Panc1 (cell line): Measurements from ENCODE around the gene S100A7. TPM values are rescaled to one million over a fixed set of nuclear protein-coding genes. Genes with fewer than 3 reads are reported as not detected.
"Not testable (repeated sequence)": the region's sequence is repeated elsewhere in the genome, so short reads cannot be mapped to it uniquely, and the experiment has no call there.

ENCODE experiments used
- ATAC-seq: fragments of 200-7000 bp; cut with Tn5 transposase; 2 replicates; pipeline ENCODE4 v1.9.1; 2020; ENCODE audit warnings: mild to moderate bottlenecking, moderate library complexity
- BruUV-seq: library from RNA; stranded (reverse); fragments of 400-500 nt; replicated peaks from 2 replicates; lab custom pipeline; 2021; lab: Mats Ljungman, UMichigan
- CTCF ChIA-PET: fragments of 300-600 bp; sonication (Branson Sonifier 250); formaldehyde crosslinking; loops from one replicate; lab custom pipeline; 2022; ENCODE audit warnings: antibody characterized with exemption; lab: Charles Lee
- POLR2A ChIA-PET: fragments of 300-600 bp; sonication (Branson Sonifier 250); formaldehyde crosslinking; loops from one replicate; lab custom pipeline; 2022; ENCODE audit warnings: antibody characterized with exemption; lab: Charles Lee
- DNase-seq: peaks from one replicate; pipeline ENCODE4 v3.0.0-alpha.2; 2010; ENCODE audit warnings: low read depth, low spot score
- H3K27ac ChIP-seq: 2 replicates; pipeline ENCODE4 v1.5.1; 2011; ENCODE audit warnings: mild to moderate bottlenecking, low read length, inconsistent platforms
- H3K27me3 ChIP-seq: fragments of 200-500 bp; sonication (Bioruptor generic); 2 replicates; pipeline ENCODE4 v1.6.0; 2014; ENCODE audit warnings: low read length, inconsistent platforms; ENCODE audit not compliant: control insufficient read depth, insufficient read depth
- H3K36me3 ChIP-seq: fragments of 200-500 bp; sonication (Bioruptor generic); 2 replicates; pipeline ENCODE4 v1.5.1; 2014; ENCODE audit warnings: inconsistent platforms, mild to moderate bottlenecking, low read length, moderate library complexity; ENCODE audit not compliant: control insufficient read depth, insufficient read depth
- H3K4me1 ChIP-seq: 2 replicates; pipeline ENCODE4 v1.5.1; 2011; ENCODE audit warnings: inconsistent platforms, mild to moderate bottlenecking, low read length, moderate library complexity; ENCODE audit not compliant: control insufficient read depth, insufficient read depth
- H3K4me3 ChIP-seq, 2 experiments: 2 replicates each; pipeline ENCODE4 v1.5.1; 2011 to 2012; ENCODE audit warnings: low read depth in 2 of 2, low read length in 2 of 2, mild to moderate bottlenecking in 2 of 2, inconsistent platforms in 1 of 2, moderate library complexity in 1 of 2
- H3K9me3 ChIP-seq: fragments of 200-500 bp; sonication (Bioruptor generic); 2 replicates; pipeline ENCODE4 v1.5.1; 2014; ENCODE audit warnings: low read depth, mild to moderate bottlenecking, inconsistent platforms, low read length, moderate library complexity; ENCODE audit not compliant: control insufficient read depth, insufficient read depth
- POLR2AphosphoS5 ChIP-seq: IDR thresholded peaks from 2 replicates; pipeline ENCODE4 v1.6.1; 2012; ENCODE audit warnings: mild to moderate bottlenecking, low read depth, low read length, moderate library complexity
- SIN3A ChIP-seq: IDR thresholded peaks from 2 replicates; pipeline ENCODE4 v1.6.1; 2012; ENCODE audit warnings: low read depth, mild to moderate bottlenecking, low read length, moderate library complexity, borderline replicate concordance; ENCODE audit not compliant: insufficient read depth
- TCF7L2 ChIP-seq: IDR thresholded peaks from 2 replicates; pipeline ENCODE4 v1.6.1; 2011; ENCODE audit warnings: mild to moderate bottlenecking, low read depth, low read length, inconsistent platforms
- in situ Hi-C: cut with HindIII; loops from 2 replicates; pipeline ENCODE4 v1.10.0; 2016; ENCODE audit warnings: low sequenced_read_pairs, low pct_unique_long_range_greater_than_20kb
- intact Hi-C: fragments of 100-400 bp; cut with micrococcal nuclease; formaldehyde crosslinking; loops from one replicate; pipeline ENCODE4 v1.10.0; 2022; ENCODE audit not compliant: unreplicated experiment
- total RNA-seq: library from RNA; stranded (reverse); gene quantifications from one replicate; pipeline ENCODE4 v1.2.1, GENCODE V29; 2021; ENCODE audit not compliant: unreplicated experiment
- TF ChIP-seq, protein P1 (sequence below): fragments of 450-650 bp; IDR thresholded peaks from 2 replicates; pipeline ENCODE4 v1.5.1; 2017; ENCODE audit warnings: mild to moderate bottlenecking
- TF ChIP-seq, protein P2 (sequence below), 2 experiments: IDR thresholded peaks; 2 replicates each; pipeline ENCODE4 v1.6.1; 2011 to 2012; ENCODE audit warnings: low read depth in 2 of 2, control low read depth in 1 of 2, low read length in 1 of 2, mild to moderate bottlenecking in 1 of 2, moderate library complexity in 1 of 2; ENCODE audit not compliant: insufficient read depth in 1 of 2

The S100A7 gene
- total RNA-seq, 1 experiment from 2014 or later, result not detected

DNA sequence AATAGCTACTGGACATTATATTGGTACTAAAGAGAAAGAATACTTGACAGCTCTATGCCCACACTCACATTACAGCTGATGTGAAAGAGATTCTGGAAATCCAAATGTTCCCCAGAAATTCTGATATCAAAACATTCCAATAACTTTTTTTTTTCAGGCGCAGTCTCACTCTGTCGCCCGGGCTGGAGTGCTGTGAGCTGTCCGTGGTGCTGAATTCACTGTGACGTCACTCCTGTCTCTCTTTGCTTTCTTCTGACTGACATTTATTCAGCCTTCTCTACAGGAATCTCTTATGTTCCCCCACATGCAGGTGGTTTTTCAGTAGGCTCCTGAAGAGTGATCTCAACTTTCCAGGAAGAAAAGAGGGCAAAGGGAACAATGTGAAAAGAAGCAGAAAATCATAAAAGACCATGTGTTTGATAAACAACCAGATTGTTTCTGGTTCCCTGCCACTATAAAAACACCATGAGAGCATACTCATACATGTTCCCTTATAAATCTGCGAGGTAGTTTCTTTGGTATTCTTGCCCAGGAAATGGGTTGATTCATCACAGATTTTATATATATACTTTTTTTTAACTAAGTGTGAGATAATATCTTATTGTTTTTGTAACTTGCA, 37.9 kb downstream of the S100A7 start:
- no peaks in the 10 kb centered on the region for H3K36me3 ChIP-seq
- H3K4me3 ChIP-seq, result no peak overlapping the region
- TF ChIP-seq, protein P1, sequence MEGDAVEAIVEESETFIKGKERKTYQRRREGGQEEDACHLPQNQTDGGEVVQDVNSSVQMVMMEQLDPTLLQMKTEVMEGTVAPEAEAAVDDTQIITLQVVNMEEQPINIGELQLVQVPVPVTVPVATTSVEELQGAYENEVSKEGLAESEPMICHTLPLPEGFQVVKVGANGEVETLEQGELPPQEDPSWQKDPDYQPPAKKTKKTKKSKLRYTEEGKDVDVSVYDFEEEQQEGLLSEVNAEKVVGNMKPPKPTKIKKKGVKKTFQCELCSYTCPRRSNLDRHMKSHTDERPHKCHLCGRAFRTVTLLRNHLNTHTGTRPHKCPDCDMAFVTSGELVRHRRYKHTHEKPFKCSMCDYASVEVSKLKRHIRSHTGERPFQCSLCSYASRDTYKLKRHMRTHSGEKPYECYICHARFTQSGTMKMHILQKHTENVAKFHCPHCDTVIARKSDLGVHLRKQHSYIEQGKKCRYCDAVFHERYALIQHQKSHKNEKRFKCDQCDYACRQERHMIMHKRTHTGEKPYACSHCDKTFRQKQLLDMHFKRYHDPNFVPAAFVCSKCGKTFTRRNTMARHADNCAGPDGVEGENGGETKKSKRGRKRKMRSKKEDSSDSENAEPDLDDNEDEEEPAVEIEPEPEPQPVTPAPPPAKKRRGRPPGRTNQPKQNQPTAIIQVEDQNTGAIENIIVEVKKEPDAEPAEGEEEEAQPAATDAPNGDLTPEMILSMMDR, result no peak
- TF ChIP-seq POLR2AphosphoS5 (no peak), TCF7L2 (no peak), SIN3A (no peak)
- TF ChIP-seq, protein P2, sequence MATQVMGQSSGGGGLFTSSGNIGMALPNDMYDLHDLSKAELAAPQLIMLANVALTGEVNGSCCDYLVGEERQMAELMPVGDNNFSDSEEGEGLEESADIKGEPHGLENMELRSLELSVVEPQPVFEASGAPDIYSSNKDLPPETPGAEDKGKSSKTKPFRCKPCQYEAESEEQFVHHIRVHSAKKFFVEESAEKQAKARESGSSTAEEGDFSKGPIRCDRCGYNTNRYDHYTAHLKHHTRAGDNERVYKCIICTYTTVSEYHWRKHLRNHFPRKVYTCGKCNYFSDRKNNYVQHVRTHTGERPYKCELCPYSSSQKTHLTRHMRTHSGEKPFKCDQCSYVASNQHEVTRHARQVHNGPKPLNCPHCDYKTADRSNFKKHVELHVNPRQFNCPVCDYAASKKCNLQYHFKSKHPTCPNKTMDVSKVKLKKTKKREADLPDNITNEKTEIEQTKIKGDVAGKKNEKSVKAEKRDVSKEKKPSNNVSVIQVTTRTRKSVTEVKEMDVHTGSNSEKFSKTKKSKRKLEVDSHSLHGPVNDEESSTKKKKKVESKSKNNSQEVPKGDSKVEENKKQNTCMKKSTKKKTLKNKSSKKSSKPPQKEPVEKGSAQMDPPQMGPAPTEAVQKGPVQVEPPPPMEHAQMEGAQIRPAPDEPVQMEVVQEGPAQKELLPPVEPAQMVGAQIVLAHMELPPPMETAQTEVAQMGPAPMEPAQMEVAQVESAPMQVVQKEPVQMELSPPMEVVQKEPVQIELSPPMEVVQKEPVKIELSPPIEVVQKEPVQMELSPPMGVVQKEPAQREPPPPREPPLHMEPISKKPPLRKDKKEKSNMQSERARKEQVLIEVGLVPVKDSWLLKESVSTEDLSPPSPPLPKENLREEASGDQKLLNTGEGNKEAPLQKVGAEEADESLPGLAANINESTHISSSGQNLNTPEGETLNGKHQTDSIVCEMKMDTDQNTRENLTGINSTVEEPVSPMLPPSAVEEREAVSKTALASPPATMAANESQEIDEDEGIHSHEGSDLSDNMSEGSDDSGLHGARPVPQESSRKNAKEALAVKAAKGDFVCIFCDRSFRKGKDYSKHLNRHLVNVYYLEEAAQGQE (IDR thresholded peaks at IDR 0.05; ENCODE audit: insufficient read depth in 1 of 2, low read depth in 2 of 2, low read length in 1 of 2), result peak; percentile 97 to 98
- no peak overlapping the region for H3K27ac ChIP-seq
- H3K27me3 ChIP-seq, result peaks cover 10% of the 10 kb centered on the region
- POLR2A ChIA-PET, result no interaction called here
- H3K9me3 ChIP-seq, result no peaks in the 10 kb centered on the region
- CTCF ChIA-PET, result interaction anchor here (0.6 kb wide), 1 partner anchor 361 kb away, joined by 3 read pairs; no protein-coding TSS in a partner anchor
- BruUV-seq, result no TSS peak
- DNase-seq, result no peak
- in situ Hi-C loops, result no loop called here
- no peaks in the 10 kb centered on the region for H3K4me1 ChIP-seq
- intact Hi-C loops, result no loop called here
- peak; percentile 68; the same call in 1 of the 2 replicates for ATAC-seq

DNA sequence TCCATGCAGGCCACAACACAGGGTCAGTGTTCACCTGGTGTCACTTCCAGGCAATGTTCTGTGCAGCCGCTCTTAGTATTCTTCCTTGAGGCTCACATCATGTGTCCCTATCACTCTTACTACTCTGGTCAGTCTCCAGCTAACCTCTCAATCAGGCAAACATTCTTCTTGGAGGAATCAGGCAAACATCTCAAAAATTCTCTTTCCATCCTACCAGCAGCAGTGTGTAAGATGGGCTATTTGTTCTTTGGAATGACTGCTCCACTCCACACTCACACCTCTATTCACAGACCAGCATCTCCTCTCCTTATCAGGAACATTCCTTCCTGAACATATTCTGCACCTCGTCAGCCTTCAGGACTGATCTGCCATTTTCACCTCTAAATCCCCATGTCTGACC, 40.1 kb downstream of the S100A7 start:
- POLR2A ChIA-PET, result no interaction called here
- in situ Hi-C loops, result no loop called here

DNA sequence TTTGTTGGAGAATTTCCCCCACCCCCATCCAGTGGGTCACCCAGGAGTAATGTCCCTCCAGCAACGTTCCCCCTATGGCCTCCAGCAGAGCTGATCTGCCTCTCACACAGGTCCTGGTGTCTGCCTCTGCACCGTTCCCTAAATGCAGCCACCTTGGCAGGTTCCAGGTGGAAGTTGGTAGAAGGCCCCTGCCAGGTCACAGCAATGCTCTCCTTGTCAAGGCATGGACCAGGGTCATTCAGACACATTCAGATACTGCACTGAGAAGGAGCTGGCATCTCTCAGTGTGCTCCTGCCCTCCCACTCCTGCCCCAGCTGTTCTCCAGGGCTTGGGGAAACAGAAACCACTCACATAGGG, 41.0 kb downstream of the S100A7 start:
- H3K27me3 ChIP-seq, intact Hi-C loops, DNase-seq, POLR2A ChIA-PET, H3K4me1 ChIP-seq, CTCF ChIA-PET, BruUV-seq, H3K36me3 ChIP-seq, ATAC-seq, H3K9me3 ChIP-seq, H3K4me3 ChIP-seq, H3K27ac ChIP-seq, in situ Hi-C loops: not testable (repeated sequence)

More for the DNA sequence above, 40.1 kb downstream of the S100A7 start:
- TF ChIP-seq, protein P1, result no peak
- H3K27me3 ChIP-seq, result peaks cover 10% of the 10 kb centered on the region; the same call in 1 of the 2 replicates
- H3K4me1 ChIP-seq, result no peaks in the 10 kb centered on the region; the same call in 1 of the 2 replicates
- no peaks in the 10 kb centered on the region for H3K9me3 ChIP-seq
- H3K27ac ChIP-seq, result no peak overlapping the region
- BruUV-seq, result no TSS peak
- DNase-seq (no peak), ATAC-seq (no peak)
- intact Hi-C loops, result no loop called here
- H3K4me3 ChIP-seq, result no peak overlapping the region
- no peaks in the 10 kb centered on the region for H3K36me3 ChIP-seq
- CTCF ChIA-PET, result no interaction called here

DNA sequence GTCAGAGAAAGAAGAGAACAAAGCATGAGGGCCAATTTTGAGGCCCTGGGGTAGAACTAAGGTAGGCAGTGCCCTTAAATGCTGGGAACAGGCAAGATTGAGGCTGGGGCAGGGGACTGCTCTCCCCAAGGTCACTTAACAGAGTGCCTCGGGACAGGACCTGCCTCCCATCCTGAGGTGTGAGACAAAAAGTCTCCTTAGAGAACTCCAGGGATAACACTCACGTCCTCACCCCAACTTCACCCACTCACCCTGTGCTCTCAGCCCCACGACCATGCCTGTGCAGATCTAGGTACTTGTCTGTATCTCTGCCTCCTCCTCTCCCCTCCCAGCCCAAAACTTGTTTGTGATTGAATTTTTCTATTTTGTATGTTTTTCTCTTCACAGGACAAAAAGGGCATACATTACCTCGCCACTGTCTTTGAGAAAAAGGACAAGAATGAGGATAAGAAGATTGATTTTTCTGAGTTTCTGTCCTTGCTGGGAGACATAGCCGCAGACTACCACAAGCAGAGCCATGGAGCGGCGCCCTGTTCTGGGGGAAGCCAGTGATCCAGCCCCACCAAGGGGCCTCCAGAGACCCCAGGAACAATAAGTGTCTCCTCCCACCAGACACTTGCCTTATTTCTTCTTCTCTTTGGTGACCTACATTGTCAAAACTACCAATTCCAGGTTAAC, 41.6 kb downstream of the S100A7 start:
- H3K27ac ChIP-seq, BruUV-seq, CTCF ChIA-PET, H3K9me3 ChIP-seq, ATAC-seq, H3K4me1 ChIP-seq, in situ Hi-C loops, intact Hi-C loops, DNase-seq, POLR2A ChIA-PET, H3K36me3 ChIP-seq, H3K27me3 ChIP-seq, H3K4me3 ChIP-seq: not testable (repeated sequence)
